A549 (cell line): ENCODE data around the gene AMZ1.

Experiments
- CTCF ChIP-seq: fragments of >200 bp; sonication (Bioruptor Twin); formaldehyde crosslinking; IDR thresholded peaks from 3 replicates; pipeline ENCODE4 v1.5.1; 2016
- EP300 ChIP-seq, 2 experiments: fragments of >200 bp; sonication (Bioruptor Twin); formaldehyde crosslinking; IDR thresholded peaks; 2 replicates in 1 of 2; 3 replicates in 1 of 2; pipeline ENCODE4 v1.6.1; 2016 to 2017
- ESRRA ChIP-seq: fragments of 150-350 bp; IDR thresholded peaks from 2 replicates; pipeline ENCODE4 v1.6.1; 2014; ENCODE audit warnings: mild to moderate bottlenecking, low read length, borderline replicate concordance
- KDM1A ChIP-seq: fragments of 200-600 bp; sonication (generic); IDR thresholded peaks from 2 replicates; pipeline ENCODE4 v1.6.1; 2016; ENCODE audit warnings: low read depth, mild to moderate bottlenecking
- RAD21 ChIP-seq, 2 experiments: fragments of >200 bp in 1 of 2; sonication (Bioruptor Twin) in 1 of 2; formaldehyde crosslinking in 1 of 2; IDR thresholded peaks in 1 of 2; conservative IDR thresholded peaks in 1 of 2; 2 replicates in 1 of 2; 3 replicates in 1 of 2; pipeline ENCODE4 v1.6.1; 2012 to 2018; ENCODE audit warnings: inconsistent platforms in 1 of 2
- RCOR1 ChIP-seq: fragments of 150-350 bp; IDR thresholded peaks from 2 replicates; pipeline ENCODE4 v1.6.1; 2014; ENCODE audit warnings: antibody characterized with exemption, low read length, low read depth
- SMC3 ChIP-seq: fragments of >200 bp; sonication (Bioruptor Twin); formaldehyde crosslinking; IDR thresholded peaks from 3 replicates; pipeline ENCODE4 v1.6.1; 2018; ENCODE audit warnings: inconsistent platforms
- TF ChIP-seq, protein P1 (sequence below): IDR thresholded peaks from 2 replicates; pipeline ENCODE4 v1.6.1; 2012

DNA sequence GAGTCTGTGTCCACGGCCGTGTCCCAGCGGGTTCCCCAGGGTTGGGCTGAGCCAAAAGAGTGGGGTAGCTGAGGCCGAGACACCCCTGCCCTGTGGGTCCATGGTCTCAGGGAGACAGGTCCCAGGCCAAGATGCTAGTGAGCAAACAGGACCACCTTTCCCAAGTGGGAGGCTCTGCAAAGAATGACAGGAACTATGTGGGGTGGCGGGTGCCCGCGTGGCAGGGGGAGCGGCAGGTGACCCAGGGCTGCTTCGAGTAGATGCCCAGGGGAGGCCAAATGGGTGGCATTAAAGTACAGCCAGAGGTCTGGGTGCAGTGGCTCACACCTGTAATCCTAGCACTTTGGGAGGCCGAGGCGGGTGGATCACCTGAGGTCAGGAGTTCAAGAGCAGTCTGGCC lies 38.0 kb upstream of the AMZ1 start:
- TF ChIP-seq ESRRA (no peak), RAD21 (conservative IDR thresholded peaks at IDR 0.05 in 1 of 2, IDR thresholded peaks at IDR 0.05 in 1 of 2) (no peak), CTCF (no peak), KDM1A (no peak), RCOR1 (no peak), SMC3 (no peak), EP300 (IDR thresholded peaks at IDR 0.05) (no peak)
- TF ChIP-seq, protein P1, sequence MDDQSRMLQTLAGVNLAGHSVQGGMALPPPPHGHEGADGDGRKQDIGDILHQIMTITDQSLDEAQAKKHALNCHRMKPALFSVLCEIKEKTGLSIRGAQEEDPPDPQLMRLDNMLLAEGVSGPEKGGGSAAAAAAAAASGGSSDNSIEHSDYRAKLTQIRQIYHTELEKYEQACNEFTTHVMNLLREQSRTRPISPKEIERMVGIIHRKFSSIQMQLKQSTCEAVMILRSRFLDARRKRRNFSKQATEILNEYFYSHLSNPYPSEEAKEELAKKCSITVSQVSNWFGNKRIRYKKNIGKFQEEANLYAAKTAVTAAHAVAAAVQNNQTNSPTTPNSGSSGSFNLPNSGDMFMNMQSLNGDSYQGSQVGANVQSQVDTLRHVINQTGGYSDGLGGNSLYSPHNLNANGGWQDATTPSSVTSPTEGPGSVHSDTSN, result no peak
